Epithelial cell of proximal tubule (primary cell): ENCODE results near the gene PSMF1. TPM values are rescaled to one million over a fixed set of nuclear protein-coding genes. Genes with fewer than 3 reads are reported as not detected.

Experiments used
- DNase-seq: peaks from one replicate; pipeline ENCODE4 v3.0.0-alpha.2; 2011; ENCODE audit warnings: low read depth
- H3K4me3 ChIP-seq: 2 replicates; pipeline ENCODE4 v1.5.1; 2011; ENCODE audit warnings: low read depth, mild to moderate bottlenecking, low read length
- CTCF ChIP-seq: conservative IDR thresholded peaks from 2 replicates; pipeline ENCODE4 v1.5.1; 2012; ENCODE audit warnings: low read depth, mild to moderate bottlenecking, low read length
- total RNA-seq: library from RNA; depleted of rRNA; stranded (reverse); fragments of >200 nt; gene quantifications from 2 replicates; pipeline ENCODE4 v1.2.3, GENCODE V29; 2015

PSMF1 gene
- total RNA-seq, 1 donor from 2014 or later = 171 TPM

GRCh38 chr20:1130058-1130694, 11.8 kb downstream of the PSMF1 start:
- H3K4me3 ChIP-seq = no peak overlapping the region
- no peak for DNase-seq
- TF ChIP-seq CTCF = no peak

- no peak for DNase-seq
- TF ChIP-seq CTCF = no peak
These were observed 12.4 kb downstream of the PSMF1 start for GRCh38 chr20:1130847-1131246.

GRCh38 chr20:1131354-1131753, 13.0 kb downstream of the PSMF1 start:
- no peak for TF ChIP-seq CTCF
- DNase-seq = no peak
- H3K4me3 ChIP-seq = no peak overlapping the region

More at GRCh38 chr20:1130847-1131246, 12.4 kb downstream of the PSMF1 start:
- H3K4me3 ChIP-seq = no peak overlapping the region

- DNase-seq = no peak
- H3K4me3 ChIP-seq = no peak overlapping the region
- TF ChIP-seq CTCF = no peak
These were observed 16.0 kb downstream of the PSMF1 start for GRCh38 chr20:1134355-1134754.

- no peak for DNase-seq
- H3K4me3 ChIP-seq = no peak overlapping the region
- no peak for TF ChIP-seq CTCF
These were observed 16.4 kb downstream of the PSMF1 start for GRCh38 chr20:1134836-1135235.

GRCh38 chr20:1137236-1137635, 18.8 kb downstream of the PSMF1 start:
- no peak overlapping the region for H3K4me3 ChIP-seq
- TF ChIP-seq CTCF = no peak
- no peak for DNase-seq
